Right kidney (tissue), 1 donor: ENCODE results near the gene NIPAL3.
"Not testable (repeated sequence)": the region's sequence is repeated elsewhere in the genome, so short reads cannot be mapped to it uniquely, and the experiment has no call there.

ENCODE experiments used
- DNase-seq: peaks from one replicate; pipeline ENCODE4 v3.0.0-alpha.2; 2016

The NIPAL3 gene

GRCh38 chr1:24424207-24424606 is 8.6 kb downstream of the NIPAL3 start:
- no peak for DNase-seq

DNA sequence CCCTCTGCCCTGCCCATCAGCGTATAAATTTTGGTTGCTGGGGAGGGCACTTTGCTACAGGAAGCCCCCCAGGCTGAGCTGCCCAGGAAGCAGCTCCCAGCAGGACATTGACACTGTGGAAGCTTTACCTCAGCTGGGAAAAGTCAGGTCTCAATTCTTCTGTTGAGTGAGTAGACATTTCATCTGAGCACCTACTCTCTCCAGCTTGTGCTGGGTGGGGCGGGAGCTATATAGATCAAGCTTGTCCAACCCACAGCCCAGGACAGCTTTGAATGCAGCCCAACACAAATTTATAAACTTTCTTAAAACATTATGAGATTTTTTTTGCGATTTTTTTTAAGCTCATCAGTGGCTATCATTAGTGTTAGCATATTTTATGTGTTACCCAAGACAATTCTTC is 9.4 kb downstream of the NIPAL3 start:
- DNase-seq: no peak

GRCh38 chr1:24425441-24425840 is 9.8 kb downstream of the NIPAL3 start:
- no peak for DNase-seq

DNA sequence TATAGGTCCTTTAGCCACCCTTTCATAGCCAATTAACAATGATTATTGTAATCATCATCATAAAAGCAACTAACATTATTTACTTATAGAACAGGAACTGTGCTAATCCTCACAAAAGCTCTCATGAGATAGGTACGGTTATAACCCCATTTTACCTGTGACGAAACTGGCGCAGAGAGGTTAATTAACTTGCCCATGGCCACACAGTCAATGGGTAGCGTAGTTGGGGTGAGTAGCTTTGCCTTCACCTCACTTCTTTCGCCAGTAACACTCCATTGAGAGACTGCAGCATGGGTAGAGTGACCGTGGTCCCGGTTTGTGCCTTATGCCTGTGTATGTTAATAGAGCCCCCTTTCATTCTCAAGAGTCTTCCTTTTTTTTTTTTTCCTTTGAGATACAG is 10.3 kb downstream of the NIPAL3 start:
- no peak for DNase-seq

- DNase-seq: no peak
These were observed 11.3 kb downstream of the NIPAL3 start for GRCh38 chr1:24426744-24427544.

DNA sequence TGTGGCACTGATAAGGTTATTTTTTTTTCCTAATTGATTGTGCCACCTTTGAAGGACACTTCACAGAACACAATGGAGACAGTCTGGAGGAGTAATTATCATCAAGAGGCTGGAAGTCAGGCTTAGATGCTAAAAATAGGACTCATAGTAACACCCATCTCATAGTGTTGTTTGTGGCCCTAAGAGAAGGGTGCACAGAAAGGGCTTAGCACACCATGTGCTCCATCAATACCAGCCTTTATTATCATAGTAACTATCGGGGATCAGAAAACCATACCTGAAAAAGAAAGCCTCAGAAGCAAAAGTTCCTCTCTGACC is 11.9 kb downstream of the NIPAL3 start:
- no peak for DNase-seq

DNA sequence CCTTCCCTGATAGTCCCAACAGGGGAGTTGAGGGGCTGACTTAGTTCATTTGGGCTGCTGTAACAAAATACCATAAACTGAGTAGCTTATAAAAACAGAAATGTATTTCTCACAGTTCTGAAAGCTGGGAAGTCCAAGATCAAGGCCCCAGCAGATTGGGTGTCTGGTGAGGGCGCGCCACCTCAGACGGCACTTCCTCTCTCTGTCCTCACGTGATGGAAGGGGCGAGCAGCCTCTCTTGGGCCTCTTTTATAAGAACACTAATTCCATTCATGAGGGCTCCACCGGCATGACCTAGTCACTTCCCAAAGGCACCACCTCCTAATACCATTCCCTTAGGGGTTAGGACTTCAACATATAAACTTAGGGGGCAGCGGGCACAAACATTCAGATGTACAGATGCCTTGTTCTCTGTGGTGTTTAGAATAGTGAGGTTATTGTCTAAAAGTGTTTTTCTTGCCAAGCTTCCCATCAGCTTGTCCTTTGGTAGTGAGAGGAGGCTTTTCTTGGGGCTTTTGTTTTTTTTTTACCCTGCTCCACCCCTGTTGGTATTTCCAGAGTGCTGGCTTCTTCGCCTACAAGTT is 20.3 kb downstream of the NIPAL3 start:
- DNase-seq: no peak

GRCh38 chr1:24437631-24438396 is 22.2 kb downstream of the NIPAL3 start:
- no peak for DNase-seq

GRCh38 chr1:24438423-24438901 is 22.9 kb downstream of the NIPAL3 start:
- DNase-seq: no peak

DNA sequence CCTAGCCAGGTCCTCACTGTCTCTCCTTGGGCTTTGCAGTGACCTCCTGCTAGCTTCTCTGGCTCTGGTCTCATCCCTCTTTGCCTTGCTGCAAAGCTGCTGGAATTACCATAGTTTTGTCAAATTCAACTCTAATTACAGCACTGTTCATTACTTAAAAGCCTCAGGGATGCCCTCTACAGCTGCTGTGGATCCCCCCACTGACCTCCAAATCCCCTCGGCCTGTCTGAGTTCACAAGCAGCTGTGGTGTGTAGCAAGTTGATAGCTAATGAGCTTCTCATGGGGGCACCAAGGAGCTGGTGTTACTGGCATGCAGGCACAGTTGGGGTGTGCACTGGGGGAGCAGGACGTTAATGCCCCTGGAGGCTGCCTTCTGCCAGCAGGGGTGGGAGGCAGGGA is 24.8 kb downstream of the NIPAL3 start:
- DNase-seq: no peak

DNA sequence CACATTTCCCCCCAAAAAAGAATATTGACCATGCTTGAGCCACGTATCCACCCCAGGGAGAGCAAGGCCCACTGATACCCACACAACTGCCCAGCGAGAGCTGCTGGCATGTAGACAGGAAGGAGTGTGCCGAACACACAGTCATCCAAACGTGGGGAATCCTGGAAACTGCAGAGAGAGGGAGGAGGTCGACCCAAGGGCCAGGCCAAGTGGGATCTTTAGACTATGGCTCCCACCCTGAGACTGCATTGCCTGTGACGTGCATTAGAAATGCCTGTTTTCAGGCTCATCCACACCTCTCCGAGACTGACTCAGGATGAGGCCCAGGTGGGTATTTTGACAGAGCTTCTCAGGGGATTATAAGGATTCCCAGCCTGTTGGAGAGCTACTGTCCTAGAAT is 25.9 kb downstream of the NIPAL3 start:
- no peak for DNase-seq

- no peak for DNase-seq
These were observed 26.5 kb downstream of the NIPAL3 start for GRCh38 chr1:24441996-24442668.

DNA sequence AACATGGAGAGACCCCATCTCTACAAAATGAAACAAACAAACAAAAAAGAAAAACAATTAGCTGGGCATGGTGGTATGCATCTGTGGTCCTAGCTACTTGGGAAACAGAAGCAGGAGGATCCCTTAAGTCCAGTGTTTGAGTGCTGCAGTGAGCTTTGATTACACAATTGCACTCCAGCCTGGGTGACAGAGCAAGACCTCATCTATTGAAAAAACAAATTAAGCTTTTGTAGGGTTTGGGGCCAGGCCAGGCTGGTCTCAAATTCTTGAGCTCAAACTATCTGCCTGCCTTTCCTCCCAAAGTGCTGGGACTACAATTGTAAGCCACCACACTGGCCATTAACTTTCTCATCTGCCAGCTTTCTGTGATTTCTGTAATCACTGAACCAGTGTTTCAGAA is 27.2 kb downstream of the NIPAL3 start:
- DNase-seq: no peak

GRCh38 chr1:24443241-24443656 is 27.6 kb downstream of the NIPAL3 start:
- no peak for DNase-seq

- DNase-seq: not testable (repeated sequence)
These were observed 30.8 kb downstream of the NIPAL3 start for GRCh38 chr1:24446446-24446845.

- DNase-seq: no peak
These were observed 34.7 kb downstream of the NIPAL3 start for GRCh38 chr1:24450316-24450715.

DNA sequence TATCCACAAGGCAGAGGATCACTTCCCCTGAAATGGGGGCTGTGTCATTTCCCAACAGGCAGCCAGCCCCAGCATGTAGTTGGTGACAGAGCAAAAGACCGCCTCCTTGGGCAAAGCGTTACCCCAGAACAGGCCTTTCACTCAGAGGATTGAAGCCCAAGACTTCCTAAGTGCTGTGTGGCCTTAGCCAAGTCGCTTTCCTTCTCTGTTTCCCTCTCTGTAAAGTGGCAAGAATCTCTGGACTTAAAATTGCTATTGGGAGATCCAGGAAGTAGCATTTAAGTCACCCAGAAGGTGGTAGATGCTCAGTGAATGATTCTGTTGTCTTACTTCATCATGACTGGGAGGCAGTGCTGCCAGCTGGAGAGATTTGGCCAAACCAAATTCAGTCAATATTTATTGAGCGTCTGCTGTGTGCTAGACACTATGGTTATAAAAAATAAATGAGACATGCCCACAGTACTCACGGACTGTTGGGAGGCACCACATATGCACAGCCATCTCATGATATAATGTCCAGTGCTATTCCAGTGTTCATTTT is 35.3 kb downstream of the NIPAL3 start:
- DNase-seq: no peak

DNA sequence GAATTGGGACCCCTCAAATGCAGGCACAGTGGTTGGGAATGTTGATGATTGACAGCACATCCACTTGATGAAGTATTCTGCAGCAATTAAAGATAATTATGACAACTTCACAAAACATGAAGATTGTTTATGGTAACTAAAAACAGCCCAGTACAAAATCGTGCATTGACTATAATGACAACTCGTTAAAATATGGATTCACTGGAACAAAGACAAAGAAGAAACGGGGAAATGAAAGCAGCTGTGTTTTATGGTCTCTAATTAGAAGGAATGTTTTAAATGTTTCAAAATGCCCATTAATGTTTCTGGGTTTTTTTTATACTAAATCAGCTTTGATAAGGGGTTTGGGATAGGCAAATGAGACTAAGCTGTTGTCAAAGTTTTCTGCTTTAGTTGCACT is 36.1 kb downstream of the NIPAL3 start:
- DNase-seq: no peak

DNA sequence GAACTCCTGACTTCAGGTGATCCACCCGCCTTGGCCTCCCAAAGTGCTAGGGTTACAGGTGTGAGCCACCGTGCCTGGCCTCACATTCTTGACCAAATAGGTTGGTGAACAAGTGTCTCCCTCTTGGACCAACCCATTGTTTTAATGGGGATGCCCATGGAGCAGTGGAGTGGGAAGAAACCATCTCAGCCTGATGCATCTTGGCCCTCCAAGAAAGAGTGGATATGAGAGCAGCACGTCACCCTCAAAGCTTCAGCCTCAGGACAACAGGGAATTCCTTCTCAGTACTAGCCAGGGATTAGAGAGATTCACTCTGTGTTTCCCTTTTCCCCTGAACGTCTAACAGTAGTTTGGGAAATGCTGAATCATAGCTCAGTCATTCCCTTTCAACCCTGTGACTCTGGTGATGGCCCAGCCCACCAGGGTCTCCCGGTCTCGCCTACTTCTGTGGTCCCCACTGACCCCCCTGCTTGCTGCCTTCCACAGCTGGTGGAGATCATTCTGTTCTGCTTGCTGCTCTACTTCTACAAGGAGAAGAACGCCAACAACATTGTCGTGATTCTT is 37.4 kb downstream of the NIPAL3 start:
- no peak for DNase-seq

- no peak for DNase-seq
These were observed 39.1 kb downstream of the NIPAL3 start for GRCh38 chr1:24454673-24455072.

- no peak for DNase-seq
These were observed 39.7 kb downstream of the NIPAL3 start for GRCh38 chr1:24455272-24455671.

DNA sequence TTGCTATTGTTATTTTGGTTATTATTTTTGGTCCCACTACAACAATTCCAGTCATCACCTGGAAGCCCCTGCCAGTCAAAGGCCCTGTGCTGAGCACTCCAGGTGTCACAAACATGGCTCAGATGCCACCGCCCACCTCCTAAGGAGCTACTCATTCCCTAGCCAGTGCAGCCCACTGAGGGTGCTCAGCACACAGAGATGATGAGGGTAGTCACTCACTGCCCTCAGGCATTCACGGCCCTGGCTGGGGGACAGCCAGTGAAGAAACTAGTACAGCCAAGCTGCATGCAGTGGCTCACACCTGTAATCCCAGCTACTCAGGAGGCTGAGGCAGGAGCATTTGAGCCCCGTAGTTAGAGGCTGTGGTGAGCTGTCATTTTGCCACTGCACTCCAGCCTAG is 42.3 kb downstream of the NIPAL3 start:
- no peak for DNase-seq
